Activated CD4-positive, alpha-beta T cell treated with anti-CD3 and anti-CD28 coated beads, Interleukin-2, amount 10 ng/mL, durations not matched to agents 7 days and 5 days (primary cell): ENCODE measurements around the gene OR5C1. TPM values are rescaled to one million over a fixed set of nuclear protein-coding genes. Genes with fewer than 3 reads are reported as not detected.

ENCODE experiments used
- total RNA-seq, 2 experiments: library from RNA; stranded (reverse); gene quantifications; one replicate each; pipeline ENCODE4 v1.2.3, GENCODE V29; 2021

OR5C1 gene
- total RNA-seq, 2 experiments from 2014 or later, result not detected

Other genes starting within 250 kb of the OR5C1 start
- gene OR1N2, start 235.8 kb upstream of the OR5C1 start, total RNA-seq, result not detected
- gene OR1L8, start 205.5 kb upstream of the OR5C1 start, total RNA-seq, result not detected
- not detected for gene OR1Q1, start 174.2 kb upstream of the OR5C1 start, total RNA-seq
- gene OR1B1, start 131.3 kb upstream of the OR5C1 start, total RNA-seq, result under 1 TPM in 1 of 2 experiments, not detected in 1; 0.21 TPM
- gene OR1L1, start 127.2 kb upstream of the OR5C1 start, total RNA-seq, result not detected
- gene OR1L3, start 113.8 kb upstream of the OR5C1 start, total RNA-seq, result not detected
- gene OR1L4, start 64.9 kb upstream of the OR5C1 start, total RNA-seq, result not detected
- gene OR1L6, start 46.6 kb upstream of the OR5C1 start, total RNA-seq, result not detected
- not detected for gene OR1K1, start 11.2 kb downstream of the OR5C1 start, total RNA-seq
- gene PDCL, start 39.7 kb downstream of the OR5C1 start, total RNA-seq, result 10 to 100 TPM; 22.4 to 25.2 TPM
- 10 to 100 TPM; 44.1 to 46.8 TPM for gene RC3H2, start 116.4 kb downstream of the OR5C1 start, total RNA-seq
- gene ZBTB6, start 124.4 kb downstream of the OR5C1 start, total RNA-seq, result 10 to 100 TPM; 11.8 to 12.2 TPM
- gene ZBTB26, start 142.6 kb downstream of the OR5C1 start, total RNA-seq, result 1 to 10 TPM; 7.3 to 9.6 TPM
- gene RABGAP1, start 152.1 kb downstream of the OR5C1 start, total RNA-seq, result 10 to 100 TPM; 28.4 to 32.9 TPM
- gene GPR21, start 244.7 kb downstream of the OR5C1 start, total RNA-seq, result 1 to 10 TPM in 1 of 2 experiments, under 1 TPM in 1; 0.94 to 1.3 TPM